ENCODE data around the gene SYK.

SYK gene

GRCh38 chr9:90827181-90827871 lies 25.7 kb downstream of the SYK start:
- POLR2A ChIA-PET = no interaction called here
- H3K27ac ChIP-seq (ENCODE audit: extremely low read depth, low read depth, low read length) = no peak overlapping the region
- CTCF ChIA-PET = interaction anchor here (0.6 kb wide), 1 partner anchor 12 kb away, joined by 3 read pairs; no protein-coding TSS in a partner anchor
- peaks cover 0 to 9% of the 10 kb centered on the region in 2 experiments; a peak in 1 of 3 replicates for H3K36me3 ChIP-seq (ENCODE audit: control insufficient read depth in 2 of 2, insufficient read depth in 1 of 2, low read length in 2 of 2)
- H3K4me1 ChIP-seq (ENCODE audit: control insufficient read depth, insufficient read depth, low read length) = no peaks in the 10 kb centered on the region
- no peak overlapping the region for H3K4me3 ChIP-seq (ENCODE audit: low read depth, low read length)
- TF ChIP-seq REST (tag by site-specific recombination; IDR thresholded peaks at IDR 0.05) (no peak), ZNF391 (tag by site-specific recombination; IDR thresholded peaks at IDR 0.05; ENCODE audit: borderline replicate concordance, low read depth) (no peak)
- peaks cover 3% of the 10 kb centered on the region; the same call in 1 of the 2 replicates for H3K9me3 ChIP-seq (ENCODE audit: control insufficient read depth, insufficient read depth, low read depth, low read length)

GRCh38 chr9:90830051-90830450 lies 28.4 kb downstream of the SYK start:
- Histone ChIP-seq H3K27ac (ENCODE audit: extremely low read depth, low read depth, low read length) (no peak overlapping the region), H3K9me3 (ENCODE audit: control insufficient read depth, insufficient read depth, low read depth, low read length) (no peaks in the 10 kb centered on the region)
- POLR2A ChIA-PET = no interaction called here

GRCh38 chr9:90830977-90831376 lies 29.4 kb downstream of the SYK start:
- TF ChIP-seq ZNF654 (tag by site-specific recombination; IDR thresholded peaks at IDR 0.05; ENCODE audit: low read depth) (no peak), ZFP41 (tag by site-specific recombination; IDR thresholded peaks at IDR 0.05; ENCODE audit: borderline replicate concordance) (no peak), ZFP3 (tag by site-specific recombination; IDR thresholded peaks at IDR 0.05; ENCODE audit: low read depth) (no peak), ZNF776 (tag by site-specific recombination; IDR thresholded peaks at IDR 0.05; ENCODE audit: borderline replicate concordance) (no peak), ZSCAN16 (tag by site-specific recombination; IDR thresholded peaks at IDR 0.05) (no peak)
- POLR2A ChIA-PET = no interaction called here
- Histone ChIP-seq H3K27ac (ENCODE audit: extremely low read depth, low read depth, low read length) (no peak overlapping the region), H3K4me1 (ENCODE audit: control insufficient read depth, insufficient read depth, low read length) (no peaks in the 10 kb centered on the region), H3K9me3 (ENCODE audit: control insufficient read depth, insufficient read depth, low read depth, low read length) (no peaks in the 10 kb centered on the region), H3K4me3 (ENCODE audit: low read depth, low read length) (no peak overlapping the region), H3K36me3 (ENCODE audit: control insufficient read depth in 2 of 2, insufficient read depth in 1 of 2, low read length in 2 of 2) (no peaks in the 10 kb centered on the region)
- CTCF ChIA-PET = interaction anchor here (1.2 kb wide), 1 partner anchor 40 kb away, joined by 4 read pairs; no protein-coding TSS in a partner anchor

More at GRCh38 chr9:90830051-90830450, 28.4 kb downstream of the SYK start:
- TF ChIP-seq ZNF184 (tag by site-specific recombination; IDR thresholded peaks at IDR 0.05) = no peak
- no peak for TF ChIP-seq ZNF561 (tag by site-specific recombination; IDR thresholded peaks at IDR 0.05; ENCODE audit: borderline replicate concordance)
- no peak for TF ChIP-seq ZFP37 (tag by site-specific recombination; IDR thresholded peaks at IDR 0.05)
- no peak for TF ChIP-seq ZNF133 (tag by site-specific recombination; IDR thresholded peaks at IDR 0.05)
- TF ChIP-seq ZNF785 (tag by site-specific recombination; IDR thresholded peaks at IDR 0.05) = no peak
- TF ChIP-seq ZNF629 (tag by site-specific recombination; IDR thresholded peaks at IDR 0.05) = no peak
- H3K4me1 ChIP-seq (ENCODE audit: control insufficient read depth, insufficient read depth, low read length) = no peaks in the 10 kb centered on the region
- H3K36me3 ChIP-seq (ENCODE audit: control insufficient read depth in 2 of 2, insufficient read depth in 1 of 2, low read length in 2 of 2) = no peaks in the 10 kb centered on the region
- no peak overlapping the region for H3K4me3 ChIP-seq (ENCODE audit: low read depth, low read length)
- CTCF ChIA-PET = no interaction called here

GRCh38 chr9:90832261-90832660 lies 30.6 kb downstream of the SYK start:
- Histone ChIP-seq H3K4me1 (ENCODE audit: control insufficient read depth, insufficient read depth, low read length) (no peaks in the 10 kb centered on the region), H3K36me3 (ENCODE audit: control insufficient read depth in 2 of 2, insufficient read depth in 1 of 2, low read length in 2 of 2) (no peaks in the 10 kb centered on the region), H3K27ac (ENCODE audit: extremely low read depth, low read depth, low read length) (no peak overlapping the region), H3K9me3 (ENCODE audit: control insufficient read depth, insufficient read depth, low read depth, low read length) (no peaks in the 10 kb centered on the region), H3K4me3 (ENCODE audit: low read depth, low read length) (no peak overlapping the region)
- ChIA-PET CTCF (interaction anchor here (0.6 to 1.2 kb wide), 3 partner anchors 38 to 1812 kb away, joined by 3 to 4 read pairs (median 3); no protein-coding TSS in a partner anchor), POLR2A (no interaction called here)
- no peak for TF ChIP-seq ZNF488 (tag by site-specific recombination; IDR thresholded peaks at IDR 0.05)
- TF ChIP-seq ZBTB49 (tag by site-specific recombination; IDR thresholded peaks at IDR 0.05; ENCODE audit: low read depth) = no peak
- TF ChIP-seq ZNF133 (tag by site-specific recombination; IDR thresholded peaks at IDR 0.05) = no peak
- no peak for TF ChIP-seq ZNF677 (tag by site-specific recombination; IDR thresholded peaks at IDR 0.05)
- no peak for TF ChIP-seq ZNF140 (tag by site-specific recombination; IDR thresholded peaks at IDR 0.05)
- TF ChIP-seq ZBTB21 (tag by site-specific recombination; IDR thresholded peaks at IDR 0.05) = no peak
- TF ChIP-seq ZSCAN23 (tag by site-specific recombination; IDR thresholded peaks at IDR 0.05) = no peak
- TF ChIP-seq ZNF354C (tag by site-specific recombination; IDR thresholded peaks at IDR 0.05; ENCODE audit: borderline replicate concordance, low read depth) = no peak
- TF ChIP-seq SCRT2 (tag by site-specific recombination; IDR thresholded peaks at IDR 0.05) = no peak
- TF ChIP-seq MYNN (tag by site-specific recombination; IDR thresholded peaks at IDR 0.05; ENCODE audit: borderline replicate concordance) = no peak
- TF ChIP-seq ZFP37 (tag by site-specific recombination; IDR thresholded peaks at IDR 0.05) = no peak

All from HEK293 (cell line).